ENCODE data around the gene LGALS4.
A peak's percentile ranks its signal among the peaks of the same experiment; 100 is the strongest.
"Not testable (repeated sequence)": the region's sequence is repeated elsewhere in the genome, so short reads cannot be mapped to it uniquely, and the experiment has no call there.

The LGALS4 gene

DNA sequence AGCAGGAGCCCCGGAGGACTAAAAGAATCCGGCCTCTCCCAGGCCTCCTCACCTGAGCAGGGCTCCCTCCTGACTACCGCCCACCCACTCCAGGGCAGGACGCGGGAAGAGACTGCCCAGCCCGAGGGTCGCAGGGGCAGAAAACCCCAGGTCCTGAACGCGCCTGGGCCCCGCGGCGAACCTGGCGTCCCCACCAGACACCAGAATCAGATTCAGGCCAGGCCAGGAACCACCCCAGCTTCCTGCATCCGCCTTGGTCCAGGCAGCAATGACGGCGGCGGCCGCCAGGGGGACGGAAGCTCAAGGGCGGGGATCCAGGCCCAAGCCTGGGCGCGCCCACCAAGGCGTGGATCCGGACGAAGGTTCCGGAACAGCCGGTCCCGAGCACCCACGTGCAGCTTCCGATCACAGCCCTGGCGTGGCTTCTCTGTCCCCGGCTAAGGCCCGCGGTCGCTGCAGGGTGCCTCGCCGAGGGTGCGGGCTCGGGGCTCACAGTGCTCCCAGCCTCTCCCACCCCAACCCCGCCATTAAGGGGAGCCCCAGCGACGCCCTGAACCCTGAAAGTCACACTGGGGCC, 43.0 kb downstream of the LGALS4 start:
- no peaks in the 10 kb centered on the region for H3K9me3 ChIP-seq
- DNase-seq, result peak; percentile 65
- TF ChIP-seq, protein P1, sequence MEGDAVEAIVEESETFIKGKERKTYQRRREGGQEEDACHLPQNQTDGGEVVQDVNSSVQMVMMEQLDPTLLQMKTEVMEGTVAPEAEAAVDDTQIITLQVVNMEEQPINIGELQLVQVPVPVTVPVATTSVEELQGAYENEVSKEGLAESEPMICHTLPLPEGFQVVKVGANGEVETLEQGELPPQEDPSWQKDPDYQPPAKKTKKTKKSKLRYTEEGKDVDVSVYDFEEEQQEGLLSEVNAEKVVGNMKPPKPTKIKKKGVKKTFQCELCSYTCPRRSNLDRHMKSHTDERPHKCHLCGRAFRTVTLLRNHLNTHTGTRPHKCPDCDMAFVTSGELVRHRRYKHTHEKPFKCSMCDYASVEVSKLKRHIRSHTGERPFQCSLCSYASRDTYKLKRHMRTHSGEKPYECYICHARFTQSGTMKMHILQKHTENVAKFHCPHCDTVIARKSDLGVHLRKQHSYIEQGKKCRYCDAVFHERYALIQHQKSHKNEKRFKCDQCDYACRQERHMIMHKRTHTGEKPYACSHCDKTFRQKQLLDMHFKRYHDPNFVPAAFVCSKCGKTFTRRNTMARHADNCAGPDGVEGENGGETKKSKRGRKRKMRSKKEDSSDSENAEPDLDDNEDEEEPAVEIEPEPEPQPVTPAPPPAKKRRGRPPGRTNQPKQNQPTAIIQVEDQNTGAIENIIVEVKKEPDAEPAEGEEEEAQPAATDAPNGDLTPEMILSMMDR (IDR thresholded peaks at IDR 0.05; ENCODE audit: low read depth, low read length), result peak; percentile 43
- no peaks in the 10 kb centered on the region for H3K4me1 ChIP-seq
- no peak overlapping the region for H3K4me3 ChIP-seq (ENCODE audit: low read depth, low read length)
- H3K36me3 ChIP-seq, result no peaks in the 10 kb centered on the region
- no peaks in the 10 kb centered on the region for H3K27me3 ChIP-seq

DNA sequence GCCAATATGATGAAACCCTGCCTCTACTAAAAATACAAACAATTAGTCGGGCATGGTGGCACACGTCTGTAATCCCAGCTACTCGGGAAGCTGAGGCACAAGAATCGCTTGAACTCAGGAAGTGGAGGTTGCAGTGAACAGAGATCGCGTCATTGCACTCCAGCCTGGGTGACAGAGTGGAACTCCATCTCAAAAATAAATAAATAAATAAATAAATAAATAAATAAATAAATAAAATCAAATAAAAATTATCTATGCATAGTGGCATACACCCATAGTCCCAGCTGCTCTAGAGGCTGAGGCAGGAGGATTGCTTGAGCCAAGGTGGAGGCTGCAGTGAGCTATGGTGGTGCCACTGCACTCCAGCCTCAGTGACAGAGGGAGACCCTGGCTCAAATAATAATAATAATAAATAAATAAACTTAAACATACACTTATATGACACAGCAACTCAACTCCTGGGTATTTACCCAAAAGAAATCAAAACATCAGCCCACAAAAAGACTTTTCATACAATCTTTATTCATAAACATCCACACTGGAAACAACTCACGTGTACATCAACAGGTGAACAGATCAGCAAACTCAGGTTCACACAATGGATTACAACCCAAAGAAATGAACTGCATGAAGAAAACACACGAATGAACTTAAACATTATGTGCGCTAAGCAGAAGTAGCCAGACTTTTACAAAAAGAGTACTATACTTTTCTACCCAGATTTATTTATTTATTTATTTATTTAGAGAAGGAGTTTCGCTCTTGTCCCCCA, 46.3 kb downstream of the LGALS4 start:
- TF ChIP-seq, protein P1 (IDR thresholded peaks at IDR 0.05; ENCODE audit: low read depth, low read length), result no peak
- no peaks in the 10 kb centered on the region for H3K9me3 ChIP-seq
- no peak for DNase-seq

DNA sequence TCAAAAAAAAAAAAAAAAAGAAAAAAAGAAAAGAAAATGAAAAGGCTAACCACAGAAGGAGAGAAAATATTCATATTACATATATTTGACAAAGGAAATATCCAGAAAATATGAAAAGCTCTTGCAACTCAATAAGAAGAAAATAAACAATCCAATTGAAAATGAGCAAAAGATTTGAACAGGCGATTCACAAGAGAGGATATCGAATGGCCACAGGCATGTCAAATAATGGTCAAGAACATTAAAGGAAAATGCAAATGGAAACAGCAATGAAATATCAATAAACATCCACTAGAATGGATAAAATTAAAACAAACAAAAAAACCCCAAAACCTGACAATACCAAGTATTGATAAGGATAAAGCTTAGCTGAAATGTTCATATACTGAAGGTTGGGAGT, 47.5 kb downstream of the LGALS4 start:
- H3K36me3 ChIP-seq, result no peaks in the 10 kb centered on the region
- H3K4me3 ChIP-seq (ENCODE audit: low read depth, low read length), result no peak overlapping the region
- H3K4me1 ChIP-seq, result no peaks in the 10 kb centered on the region
- TF ChIP-seq, protein P1 (IDR thresholded peaks at IDR 0.05; ENCODE audit: low read depth, low read length), result no peak
- no peak for DNase-seq
- no peaks in the 10 kb centered on the region for H3K9me3 ChIP-seq
- H3K27me3 ChIP-seq, result no peaks in the 10 kb centered on the region

More for the DNA sequence above, 46.3 kb downstream of the LGALS4 start:
- H3K4me3 ChIP-seq (ENCODE audit: low read depth, low read length), result no peak overlapping the region
- H3K27me3 ChIP-seq, result no peaks in the 10 kb centered on the region
- no peaks in the 10 kb centered on the region for H3K36me3 ChIP-seq
- H3K4me1 ChIP-seq, result no peaks in the 10 kb centered on the region

DNA sequence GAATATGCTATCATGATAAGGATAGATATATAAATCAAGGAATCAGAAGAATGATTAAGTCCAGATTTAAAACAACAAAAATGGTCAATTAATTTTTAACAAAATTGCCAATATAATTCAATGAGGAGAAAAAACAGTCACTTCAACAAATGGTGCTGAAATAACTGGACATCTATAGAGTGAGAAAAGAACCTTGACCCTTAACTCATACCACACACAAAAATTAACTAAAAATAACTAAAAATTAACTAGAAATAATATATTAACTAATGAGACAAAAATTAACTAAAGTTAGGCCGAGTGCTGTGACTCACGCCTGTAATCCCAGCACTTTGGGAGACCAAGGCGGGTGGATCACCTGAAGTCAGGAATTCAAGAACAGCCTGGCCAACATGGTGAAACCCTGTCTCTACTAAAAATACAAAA, 48.9 kb downstream of the LGALS4 start:
- Histone ChIP-seq H3K27me3 (no peaks in the 10 kb centered on the region), H3K4me3 (ENCODE audit: low read depth, low read length) (no peak overlapping the region), H3K36me3 (no peaks in the 10 kb centered on the region), H3K9me3 (no peaks in the 10 kb centered on the region), H3K4me1 (no peaks in the 10 kb centered on the region)
- DNase-seq, result no peak
- TF ChIP-seq, protein P1 (IDR thresholded peaks at IDR 0.05; ENCODE audit: low read depth, low read length), result no peak

DNA sequence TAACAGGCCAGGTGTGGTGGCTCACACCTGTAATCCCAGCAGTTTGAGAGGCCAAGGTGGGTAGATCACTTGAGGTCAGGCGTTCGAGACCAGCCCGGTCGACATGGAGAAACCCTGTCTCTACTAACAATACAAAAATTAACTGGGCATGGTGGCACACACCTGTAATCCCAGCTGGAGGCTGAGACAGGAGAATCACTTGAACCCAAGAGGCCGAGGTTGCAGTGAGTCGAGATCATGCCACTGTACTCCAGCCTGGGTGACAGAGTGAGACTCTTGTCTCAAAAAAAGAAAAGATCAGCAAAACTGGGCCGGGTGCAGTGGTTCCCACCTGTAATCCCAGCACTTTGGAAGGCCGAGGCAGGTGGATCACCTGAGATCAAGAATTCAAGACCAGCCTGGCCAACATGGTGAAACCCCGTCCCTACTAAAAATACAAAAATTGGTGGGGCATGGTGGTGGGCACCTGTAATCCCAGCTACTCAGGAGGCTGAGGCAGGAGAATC, 50.8 kb downstream of the LGALS4 start:
- not testable (repeated sequence) for DNase-seq; H3K4me3 ChIP-seq (ENCODE audit: low read depth, low read length); H3K4me1 ChIP-seq; H3K36me3 ChIP-seq; H3K9me3 ChIP-seq; H3K27me3 ChIP-seq

DNA sequence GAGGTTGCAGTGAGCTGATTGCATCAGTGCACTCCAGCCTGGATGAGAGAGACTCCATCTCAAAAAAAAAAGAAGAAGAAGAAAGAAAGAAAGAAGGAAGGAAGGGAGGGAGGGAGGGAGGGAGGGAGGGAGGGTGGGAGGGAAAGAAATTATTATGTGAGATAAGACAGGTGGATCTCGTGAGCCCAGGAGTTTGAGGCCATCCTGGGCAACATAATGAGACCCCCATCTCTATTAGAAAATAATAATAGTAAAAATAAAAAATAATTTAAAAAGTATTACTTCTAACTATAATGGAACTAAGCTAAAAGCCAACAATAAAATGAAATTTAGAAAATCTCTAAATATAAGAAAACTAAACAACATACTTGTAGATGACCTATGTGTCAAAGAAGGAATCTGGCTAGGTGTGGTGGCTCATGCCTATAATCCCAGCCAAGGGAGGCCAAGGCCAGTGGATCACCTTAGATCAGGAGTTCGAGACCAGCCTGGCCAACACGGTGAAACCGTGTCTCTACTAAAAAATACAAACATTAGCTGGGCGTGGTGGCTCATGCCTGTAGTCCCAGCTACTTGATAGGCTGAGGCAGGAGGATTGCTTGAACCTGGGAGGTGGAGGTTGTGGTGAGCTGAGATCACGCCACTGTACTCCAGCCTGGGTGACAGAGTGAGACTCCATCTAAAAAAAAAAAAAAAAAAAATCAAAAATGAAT, 51.8 kb downstream of the LGALS4 start:
- H3K4me3 ChIP-seq (ENCODE audit: low read depth, low read length); H3K27me3 ChIP-seq; H3K4me1 ChIP-seq; H3K36me3 ChIP-seq; H3K9me3 ChIP-seq; DNase-seq: not testable (repeated sequence)

DNA sequence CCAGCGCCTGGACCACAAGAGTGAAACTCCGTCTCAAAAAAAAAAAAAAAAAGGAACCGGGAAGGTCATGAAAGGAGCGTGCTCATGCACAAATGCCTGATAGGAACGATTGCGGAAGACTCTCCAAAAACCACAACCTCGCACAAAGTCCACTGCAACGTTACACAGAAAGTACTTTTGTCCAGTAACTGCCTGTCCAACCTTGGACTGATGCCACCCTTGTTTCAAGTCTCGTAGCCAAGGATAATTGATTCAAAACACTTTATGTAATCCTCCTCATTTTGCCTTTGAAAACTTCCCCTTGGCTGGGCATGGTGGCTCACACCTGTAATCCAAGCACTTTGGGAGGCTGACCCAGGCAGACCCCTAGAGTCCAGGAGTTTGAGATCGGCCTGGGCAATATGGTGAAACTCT, 53.1 kb downstream of the LGALS4 start:
- H3K36me3 ChIP-seq, result no peaks in the 10 kb centered on the region
- no peaks in the 10 kb centered on the region for H3K27me3 ChIP-seq
- no peaks in the 10 kb centered on the region for H3K4me1 ChIP-seq
- no peak overlapping the region for H3K4me3 ChIP-seq (ENCODE audit: low read depth, low read length)
- TF ChIP-seq, protein P1 (IDR thresholded peaks at IDR 0.05; ENCODE audit: low read depth, low read length), result no peak
- no peaks in the 10 kb centered on the region for H3K9me3 ChIP-seq
- DNase-seq, result no peak

DNA sequence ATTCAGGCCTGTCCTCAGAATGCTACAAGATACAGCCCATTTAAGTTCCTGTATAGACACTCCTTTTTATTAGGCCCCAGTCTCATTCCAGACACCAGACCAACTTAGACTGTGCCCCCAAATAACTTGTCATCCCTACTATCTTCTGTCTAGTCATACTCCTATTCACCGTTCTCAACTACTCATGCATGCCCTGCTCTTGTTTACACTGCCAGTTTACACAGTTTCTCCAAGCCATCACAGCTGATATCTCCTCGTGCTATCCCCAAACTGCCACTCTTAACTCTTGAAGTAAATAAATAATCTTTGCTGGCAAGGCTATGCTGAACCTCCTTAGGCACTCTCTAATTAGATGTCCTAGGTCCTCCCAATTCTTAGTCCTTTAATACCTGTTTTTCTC, 58.5 kb downstream of the LGALS4 start:
- not testable (repeated sequence) for H3K4me1 ChIP-seq; H3K4me3 ChIP-seq (ENCODE audit: low read depth, low read length); DNase-seq; H3K27me3 ChIP-seq; H3K9me3 ChIP-seq; H3K36me3 ChIP-seq

DNA sequence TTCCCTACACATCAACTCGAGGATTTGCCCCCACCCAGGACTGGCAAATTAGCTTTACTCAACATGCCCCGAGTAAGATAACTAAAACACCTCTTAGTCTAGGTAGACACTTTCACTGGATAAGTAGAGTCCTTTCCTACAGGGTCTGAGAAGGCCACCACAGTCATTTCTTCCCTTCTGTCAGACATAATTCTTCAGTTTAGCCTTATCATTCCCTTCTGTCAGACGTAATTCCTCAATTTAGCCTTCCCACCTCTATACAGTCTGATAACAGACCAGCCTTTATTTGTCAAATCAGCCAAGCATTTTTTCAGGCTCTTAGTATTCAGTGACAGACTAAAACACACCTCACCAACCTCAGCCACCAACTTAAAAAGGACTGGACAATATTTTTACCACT, 59.0 kb downstream of the LGALS4 start:
- not testable (repeated sequence) for DNase-seq; H3K4me3 ChIP-seq (ENCODE audit: low read depth, low read length); H3K36me3 ChIP-seq; H3K27me3 ChIP-seq; H3K4me1 ChIP-seq; H3K9me3 ChIP-seq

Measured in BE2C (cell line).